ENCODE data around the gene HASPIN.

GRCh38 chr17:3751836-3752235 lies 28.1 kb downstream of the HASPIN start:
- TF ChIP-seq CTCF (IDR thresholded peaks at IDR 0.05), result no peak
- TF ChIP-seq POLR2A (IDR thresholded peaks at IDR 0.05), result no peak
